NOMO-1 (cell line): ENCODE measurements around the gene DNAJB6.

Experiments
- DNase-seq, 2 experiments: peaks; one replicate each; lab custom pipeline; 2025; ENCODE audit not compliant: unreplicated experiment in 2 of 2; lab: John Stamatoyannopoulos, UW

The DNAJB6 gene

DNA sequence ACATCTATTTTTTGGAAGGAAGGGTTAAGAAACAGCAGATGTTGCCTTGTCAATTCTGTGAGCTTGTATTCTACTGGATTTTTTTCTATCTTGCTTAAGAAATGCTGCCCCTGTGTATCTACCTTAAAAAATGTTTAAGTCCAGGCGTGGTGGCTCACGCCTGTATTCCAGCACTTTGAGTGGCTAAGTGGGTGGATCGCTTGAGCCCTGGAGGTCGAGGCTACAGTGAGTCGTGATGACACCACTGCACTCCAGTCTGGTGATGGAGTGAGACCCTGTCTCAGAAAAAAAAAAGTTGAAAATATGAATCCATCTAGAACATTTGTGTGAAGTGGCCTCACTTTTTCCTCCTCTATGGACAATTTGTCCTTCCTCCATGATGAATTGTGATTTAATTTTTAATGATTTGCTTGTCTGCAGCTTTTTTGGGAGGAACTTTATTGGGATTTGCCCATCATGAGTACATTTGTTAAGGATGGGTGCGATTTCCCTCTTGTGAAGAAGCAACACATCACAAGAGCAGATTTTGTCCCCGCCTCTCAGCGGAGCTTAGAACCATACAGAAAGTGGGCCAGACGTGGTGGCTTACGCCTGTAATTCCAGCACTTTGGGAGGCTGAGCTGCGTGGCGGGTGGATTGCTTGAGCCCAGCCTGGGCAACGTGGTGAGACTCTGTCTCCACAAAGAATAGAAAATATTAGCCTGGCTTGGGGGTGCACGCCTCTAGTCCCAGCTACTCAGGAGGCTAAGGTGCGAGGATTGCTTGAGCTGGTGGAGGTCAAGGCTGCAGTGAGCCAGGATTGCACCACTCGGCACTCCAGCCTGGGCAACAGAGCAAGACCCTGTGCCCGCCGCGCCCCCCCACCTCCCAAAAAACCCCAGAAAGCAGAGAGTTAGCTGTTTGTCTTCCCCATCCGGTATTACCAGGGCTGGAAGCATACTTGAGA lies 57.7 kb downstream of the DNAJB6 start:
- no peak for DNase-seq

DNA sequence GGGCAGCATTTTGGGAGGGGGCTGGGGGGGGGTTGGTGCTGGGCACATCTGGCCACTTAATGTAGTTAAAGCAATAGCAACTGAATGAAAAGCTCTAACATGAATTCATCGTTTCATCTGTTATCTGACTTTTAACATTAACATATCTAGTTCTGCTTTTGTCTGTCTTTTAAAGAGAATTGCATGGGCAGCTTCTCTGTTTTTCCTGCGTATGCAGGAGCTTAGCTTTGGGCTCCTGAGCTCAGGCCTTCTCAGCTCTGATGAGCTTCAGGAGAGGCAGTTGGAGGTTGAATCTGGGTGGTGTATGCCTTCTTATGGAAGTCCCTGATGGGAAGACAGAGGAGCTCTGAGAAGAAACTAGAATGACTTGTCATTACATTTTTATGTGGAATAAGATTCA lies 58.4 kb downstream of the DNAJB6 start:
- DNase-seq, result no peak

DNA sequence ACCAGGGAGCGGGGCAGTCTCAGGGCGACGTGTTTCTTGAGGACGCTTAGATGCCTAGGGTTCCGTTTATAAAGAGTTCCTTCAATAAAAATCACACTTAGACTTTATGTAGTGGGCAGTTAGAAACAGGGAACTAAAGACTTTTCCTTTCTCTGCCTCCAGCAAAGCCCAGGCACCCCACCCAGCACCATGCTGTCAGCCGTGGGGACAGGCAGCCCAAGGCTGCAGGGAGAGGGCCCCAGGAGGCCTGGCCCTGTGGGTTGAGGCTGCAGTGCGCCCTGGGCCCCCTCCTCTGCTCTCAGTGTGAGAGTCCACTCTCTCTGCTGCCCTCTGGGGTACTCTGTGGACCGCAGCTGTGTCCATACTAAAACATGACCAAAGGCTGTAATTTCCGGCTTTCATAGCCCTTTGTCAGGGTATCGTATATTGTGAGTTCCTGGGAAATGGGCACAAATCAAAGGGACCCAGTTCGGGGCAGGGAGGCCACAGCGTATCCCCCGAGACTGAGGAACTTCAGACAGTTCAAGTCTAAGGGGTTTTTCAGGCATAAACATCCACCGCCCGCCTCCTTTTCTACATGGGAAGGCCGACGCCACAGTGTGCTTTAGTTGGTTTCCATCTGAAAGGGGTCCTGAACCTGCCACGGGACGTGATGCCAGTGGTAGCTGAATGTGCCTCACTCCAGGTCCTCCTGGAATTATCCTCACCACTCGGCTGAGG lies 59.7 kb downstream of the DNAJB6 start:
- no peak for DNase-seq

DNA sequence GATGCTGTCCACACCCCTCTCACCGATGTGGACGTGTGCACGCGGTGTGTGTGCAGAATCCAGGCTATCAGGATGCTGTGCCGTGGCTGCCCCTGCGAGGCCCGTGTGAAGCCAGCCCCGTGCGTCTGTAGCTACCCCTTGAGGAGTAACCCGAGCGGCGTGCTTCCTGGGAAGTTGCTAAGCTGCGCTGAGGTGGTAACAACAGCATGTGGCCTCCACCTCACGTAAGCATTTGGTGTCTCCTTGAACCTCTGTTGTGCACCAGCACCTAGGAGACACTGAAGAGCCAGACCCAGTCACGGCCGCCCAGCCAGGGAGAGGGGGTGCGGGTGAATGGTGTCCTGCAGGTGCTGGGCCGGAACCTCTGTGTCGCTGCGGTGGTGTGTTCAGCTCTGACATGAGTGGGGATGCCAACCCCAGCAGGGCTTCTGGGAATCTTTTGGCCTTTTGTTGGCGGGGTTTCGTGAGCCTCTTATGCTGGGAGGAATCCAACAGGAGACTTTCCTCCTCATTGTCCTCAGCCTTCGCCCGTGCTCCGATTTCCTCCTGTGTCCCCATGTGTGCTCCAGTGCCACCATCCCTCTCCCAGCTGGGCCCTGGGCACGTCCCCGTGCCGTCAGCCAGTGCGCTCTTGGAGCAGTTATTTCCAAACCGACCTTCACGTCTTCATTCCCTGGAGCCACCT lies 60.4 kb downstream of the DNAJB6 start:
- DNase-seq, result no peak

DNA sequence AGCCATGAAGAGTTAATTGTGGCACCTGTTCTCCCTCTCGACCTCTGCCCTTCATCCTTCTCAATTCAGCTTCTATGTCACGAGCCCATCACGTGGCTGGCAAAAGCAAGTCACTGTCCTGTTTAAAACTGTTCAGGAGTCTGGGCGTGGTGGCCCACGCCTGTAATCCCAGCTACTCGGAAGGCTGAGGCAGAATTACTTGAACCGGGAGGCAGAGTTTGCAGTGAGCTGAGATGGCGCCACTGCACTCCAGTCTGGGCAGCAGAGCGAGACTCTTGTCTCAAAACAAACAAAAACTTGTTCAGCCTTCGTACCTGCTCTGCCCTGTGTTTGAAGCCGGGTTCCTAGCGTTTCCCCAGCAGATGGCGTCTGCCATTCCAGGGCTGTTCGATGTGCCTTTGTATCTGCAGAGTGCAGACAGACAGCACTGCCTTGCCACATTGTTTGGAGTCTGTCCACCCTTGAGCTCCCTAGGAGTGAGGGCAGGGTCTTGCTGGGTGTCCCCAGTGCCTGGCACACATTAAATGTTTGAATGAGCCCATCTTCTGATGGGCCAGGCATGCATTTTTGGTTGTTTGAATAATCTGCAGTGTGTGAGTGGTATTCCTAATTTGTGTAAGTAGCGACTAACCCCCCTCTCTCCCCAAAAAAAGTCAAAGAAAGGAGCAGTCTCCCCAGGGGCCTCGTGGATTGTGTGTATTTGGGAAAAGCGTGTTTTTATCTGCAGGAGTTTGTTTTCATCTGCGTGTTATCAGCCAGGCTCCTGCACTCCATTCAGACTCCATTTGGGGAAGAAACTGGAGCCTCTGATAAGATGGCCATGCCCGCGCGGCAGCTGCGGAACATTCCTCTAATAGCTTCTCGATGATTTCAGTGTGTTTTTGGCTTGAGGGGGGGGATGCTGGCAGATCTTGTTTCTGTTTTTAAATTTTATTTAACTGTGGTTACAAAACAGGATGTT lies 61.2 kb downstream of the DNAJB6 start:
- DNase-seq, result peak; percentile 0 to 3

DNA sequence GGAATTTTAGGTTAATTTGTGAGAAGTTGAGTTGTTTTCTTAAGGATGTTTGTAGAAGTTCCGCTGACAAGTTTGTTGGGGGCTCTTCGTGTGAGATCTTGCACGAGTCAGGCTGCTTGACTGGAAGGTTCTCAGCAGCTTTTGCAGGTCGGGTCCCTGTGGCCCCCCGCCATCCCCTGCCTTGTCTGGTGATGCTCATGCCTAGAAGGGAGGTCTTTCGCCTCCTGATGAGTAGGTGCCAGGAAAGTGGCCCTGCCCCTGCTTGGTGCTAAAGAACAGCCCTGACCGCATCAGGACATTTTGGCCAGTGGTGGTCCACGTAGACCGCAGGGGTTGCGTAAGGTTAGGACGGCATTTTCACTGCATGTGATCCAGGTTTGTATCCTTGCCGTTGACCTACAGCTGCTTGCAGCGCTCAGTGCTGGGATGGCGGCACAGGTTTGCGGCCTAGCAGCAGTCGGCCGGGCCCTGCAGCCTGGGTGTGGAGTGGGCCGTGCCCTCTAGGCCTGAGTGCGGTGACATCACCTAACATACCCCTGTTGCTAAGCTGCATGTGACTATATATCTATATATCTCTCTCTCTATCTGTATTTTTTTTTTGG lies 62.4 kb downstream of the DNAJB6 start:
- no peak for DNase-seq

DNA sequence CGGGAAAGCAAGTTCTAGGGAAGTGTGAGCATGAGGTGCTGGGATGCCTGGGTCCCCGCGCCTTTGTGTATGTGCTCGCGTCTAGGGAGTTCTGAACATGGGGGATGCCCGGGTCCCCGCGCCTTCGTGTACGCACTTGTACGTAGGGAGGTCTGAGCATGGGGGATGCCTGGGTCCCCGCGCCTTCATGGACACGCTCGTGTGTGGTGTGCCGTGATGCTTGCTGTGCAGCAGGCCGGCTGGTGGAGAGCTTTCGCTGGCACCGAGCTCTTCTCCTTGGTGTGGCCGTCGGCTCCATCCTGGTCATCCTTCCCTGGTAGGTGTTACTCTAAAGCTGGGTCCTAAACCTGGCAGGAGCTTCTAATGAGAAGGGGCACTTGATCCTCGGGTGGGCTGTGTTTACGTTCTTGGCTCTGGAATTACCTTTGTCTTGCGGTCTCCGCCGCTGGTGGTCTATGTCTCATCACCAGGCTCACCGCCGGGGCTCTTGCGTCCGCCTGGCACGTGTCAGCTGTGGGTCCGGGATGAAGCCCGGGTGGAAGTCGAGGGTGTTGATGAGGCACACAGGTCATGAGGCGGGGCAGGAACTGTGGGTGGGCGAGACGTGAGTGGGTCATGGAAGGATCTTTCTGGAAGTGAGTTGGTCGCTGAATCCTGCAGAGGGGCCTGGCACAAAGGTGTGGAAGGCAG lies 63.5 kb downstream of the DNAJB6 start:
- DNase-seq, result no peak

DNA sequence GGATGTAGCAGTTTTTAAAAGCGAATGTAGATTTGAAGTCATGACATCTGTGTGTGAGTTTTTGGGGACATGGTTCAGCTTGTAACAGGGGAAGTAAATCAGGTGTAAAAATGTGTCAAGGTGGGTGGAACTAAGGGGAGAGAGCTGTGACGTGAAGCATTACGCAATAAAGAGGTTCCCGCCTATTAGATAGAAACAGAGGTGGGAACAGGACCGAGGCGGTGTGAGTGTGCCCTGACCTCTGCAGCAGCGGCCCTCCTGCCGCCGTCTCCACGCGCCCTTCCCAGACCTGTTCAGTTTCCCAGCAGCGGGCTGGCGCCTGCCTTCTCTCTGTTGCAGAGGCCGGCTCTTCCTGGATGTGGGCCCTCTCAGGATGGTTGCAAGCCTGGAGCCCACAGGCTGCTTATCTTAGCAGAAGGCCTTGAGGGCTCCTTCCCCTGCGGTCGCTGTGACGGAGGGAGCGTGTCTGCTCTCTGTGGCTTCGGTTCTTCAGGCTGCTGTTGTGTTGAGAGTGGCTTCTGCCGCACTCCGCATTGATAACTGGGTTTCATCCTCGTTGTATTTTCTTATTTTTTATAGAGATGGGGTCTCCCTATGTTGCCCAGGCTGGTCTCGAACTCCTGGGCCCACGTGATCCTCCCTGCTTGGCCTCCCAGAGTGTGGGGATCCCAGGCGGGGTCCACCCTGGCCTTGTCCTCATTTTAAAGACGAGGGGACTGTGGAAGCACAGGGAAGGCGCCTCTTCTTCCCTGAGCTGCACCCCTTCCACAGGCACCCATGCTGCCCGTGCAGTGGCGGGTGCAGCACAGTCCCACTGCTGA lies 65.0 kb downstream of the DNAJB6 start:
- no peak for DNase-seq

DNA sequence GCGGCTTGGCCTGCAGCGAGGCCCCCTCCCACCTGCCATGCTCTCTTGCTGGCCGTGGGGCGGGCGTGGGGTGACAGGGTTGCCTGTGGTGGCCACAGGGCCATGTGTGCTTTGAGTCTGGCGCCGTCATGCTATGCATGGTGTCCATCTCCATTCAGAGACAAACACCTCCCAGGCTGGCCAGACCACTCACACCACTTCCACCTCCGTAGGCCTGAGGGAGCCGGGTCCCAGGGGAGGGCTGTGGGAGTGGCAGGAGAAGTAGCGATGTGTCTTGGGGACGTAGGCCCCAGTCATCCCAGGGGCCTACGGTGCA lies 65.5 kb downstream of the DNAJB6 start:
- no peak for DNase-seq

DNA sequence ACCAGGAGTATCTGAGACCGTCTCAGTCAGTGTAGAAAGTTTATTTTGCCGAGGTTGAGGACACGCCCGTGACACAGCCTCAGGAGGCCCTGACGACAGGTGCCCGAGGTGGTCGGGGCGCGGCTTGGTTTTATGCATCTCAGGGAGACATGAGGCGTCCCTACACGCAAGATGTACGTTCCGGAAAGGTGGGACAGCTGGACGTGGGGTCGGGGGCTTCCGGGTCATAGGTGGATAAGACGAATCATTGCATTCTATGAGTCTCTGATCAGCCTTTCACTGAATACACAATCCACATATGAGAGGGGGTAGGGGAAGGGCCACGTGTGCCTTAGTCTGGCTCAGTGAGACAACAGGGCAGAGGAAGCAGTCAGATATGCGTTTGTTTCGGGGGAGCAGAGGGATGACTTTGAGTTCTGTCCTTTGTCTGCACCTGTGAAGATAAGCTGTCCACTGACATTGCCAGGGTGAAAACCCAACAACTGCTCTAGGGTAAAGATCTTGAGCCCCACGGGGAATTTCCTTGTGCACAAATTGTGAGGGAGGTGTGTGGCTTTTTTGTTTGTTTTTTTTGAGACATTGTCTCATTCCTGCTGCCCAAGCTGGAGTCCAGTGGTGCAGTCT lies 66.2 kb downstream of the DNAJB6 start:
- no peak for DNase-seq

DNA sequence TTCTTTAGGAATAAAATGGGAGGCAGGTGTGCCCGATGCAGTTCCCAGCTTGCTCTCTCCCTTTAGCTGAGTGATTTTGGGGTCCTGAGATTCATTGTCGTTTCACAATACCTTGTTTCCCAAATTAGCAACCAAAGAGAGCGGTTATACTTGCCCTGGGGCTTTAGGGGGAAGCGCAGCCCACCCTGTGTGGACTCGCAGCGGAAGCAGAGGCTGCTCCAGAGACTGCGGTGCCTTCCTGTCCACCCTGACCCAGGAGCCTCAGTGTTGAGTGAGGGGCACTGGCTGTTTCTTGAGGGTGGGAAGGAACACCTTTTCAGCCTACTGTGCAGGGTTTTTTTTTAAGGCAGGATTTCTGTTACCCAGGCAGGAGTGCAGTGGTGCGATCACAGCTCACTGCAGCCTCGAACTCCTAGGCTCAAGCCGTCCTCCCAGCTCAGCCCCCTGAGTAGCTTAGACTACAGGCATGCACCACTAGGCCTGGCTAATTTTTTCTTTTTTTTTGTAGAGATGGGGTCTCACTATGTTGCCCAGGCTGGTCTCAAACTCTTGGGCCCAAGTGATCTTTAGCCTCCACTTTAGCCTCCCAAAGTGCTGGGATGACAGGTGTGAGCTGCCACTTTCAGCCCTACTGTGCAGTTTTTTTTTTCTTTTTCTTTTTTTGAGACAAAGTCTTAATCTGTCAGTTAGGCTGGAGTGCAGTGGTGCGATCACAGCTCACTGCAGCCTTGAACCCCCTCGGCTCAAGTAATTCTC lies 67.0 kb downstream of the DNAJB6 start:
- DNase-seq, result no peak

DNA sequence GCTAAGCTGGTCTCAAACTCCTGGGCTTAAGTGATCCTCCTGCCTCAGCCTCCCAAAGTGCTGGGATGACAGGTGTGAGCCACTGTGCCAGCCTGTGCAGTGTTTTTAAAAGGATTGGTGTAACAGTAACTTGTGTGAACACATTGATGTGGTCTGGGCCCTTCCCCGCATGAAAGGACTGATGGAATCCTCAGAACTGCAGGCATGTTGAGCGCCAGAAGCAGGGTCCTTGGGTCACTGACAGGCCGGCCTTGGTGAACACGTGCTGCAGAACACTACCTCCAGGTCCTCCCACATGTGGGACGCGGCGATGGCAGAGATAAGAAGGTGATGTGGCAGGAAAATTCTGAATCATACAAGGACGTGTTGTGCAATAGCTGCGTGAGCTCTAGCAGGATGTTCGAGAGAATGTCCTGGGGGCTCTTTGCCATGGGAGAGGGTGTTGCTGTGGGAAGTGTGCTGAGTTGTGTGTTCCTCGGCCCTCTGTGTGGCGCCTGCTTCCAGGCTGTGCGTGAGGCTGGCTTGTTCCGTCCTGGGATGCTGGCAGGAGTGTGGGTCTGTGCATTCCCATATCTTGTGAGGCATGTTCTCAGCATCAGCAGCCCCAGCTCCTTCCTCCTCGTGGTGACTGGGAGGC lies 68.2 kb downstream of the DNAJB6 start:
- DNase-seq, result no peak

DNA sequence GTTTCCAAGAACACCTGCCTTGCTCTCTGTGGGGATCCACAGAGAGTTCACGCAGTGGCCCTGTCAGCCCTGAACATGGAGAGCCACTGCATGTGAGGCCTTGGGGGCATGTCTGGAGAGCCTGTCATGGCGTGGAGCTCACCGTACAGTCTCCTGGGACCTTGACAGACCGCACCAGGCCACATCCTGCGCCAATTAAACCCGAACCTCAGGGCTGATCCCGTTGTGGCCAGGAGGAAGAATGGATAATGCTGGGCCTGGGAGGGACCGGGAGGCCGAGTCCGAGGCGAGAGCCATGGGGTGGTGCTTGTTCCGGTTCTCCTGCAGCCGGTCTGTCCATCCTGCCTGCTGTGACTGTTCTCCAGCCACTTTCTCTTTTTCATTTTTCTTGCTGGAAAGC lies 68.7 kb downstream of the DNAJB6 start:
- DNase-seq, result no peak

DNA sequence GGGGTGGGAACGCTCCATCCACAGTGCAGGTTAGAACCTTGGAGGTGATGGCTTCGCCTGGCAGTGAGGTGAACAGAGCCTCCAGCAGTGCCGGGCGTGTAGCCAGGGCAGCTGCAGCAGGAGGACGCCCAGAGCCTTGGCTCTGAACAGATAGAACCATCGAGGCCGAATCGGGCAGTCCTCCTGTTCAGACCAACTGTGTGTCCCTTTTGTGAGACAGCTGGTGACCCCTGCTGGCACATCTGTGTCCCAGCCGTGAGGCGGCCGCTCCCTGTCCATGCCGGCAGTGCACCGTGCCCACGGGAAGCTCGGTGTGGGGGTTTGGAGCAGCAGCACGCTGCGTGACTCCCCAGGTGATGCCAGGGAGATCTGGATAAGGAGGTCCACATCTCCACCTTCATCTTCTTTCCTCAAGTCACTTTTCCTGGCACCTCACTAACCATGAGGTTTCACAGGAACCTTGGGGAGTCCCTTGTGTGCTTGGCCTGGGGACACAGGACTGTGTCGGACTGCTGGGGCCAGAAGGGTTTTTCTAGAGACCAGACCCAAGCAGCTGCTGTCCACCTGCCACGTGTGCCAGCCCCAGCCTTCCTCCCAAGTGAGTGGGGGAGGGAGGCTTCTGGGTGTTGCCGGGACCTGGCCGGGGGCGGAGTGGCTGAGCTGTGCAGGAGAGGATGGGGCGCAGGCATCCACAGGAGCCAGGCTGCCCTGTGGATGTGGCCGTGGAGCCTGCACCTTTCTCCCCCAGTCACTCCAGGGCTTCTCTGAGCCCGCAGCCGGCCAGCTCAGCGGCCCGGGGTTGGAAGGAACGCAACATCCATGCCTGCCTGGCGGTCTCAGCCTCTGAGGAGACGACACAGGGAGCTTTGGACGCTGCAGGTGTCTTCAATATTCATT lies 69.4 kb downstream of the DNAJB6 start:
- no peak for DNase-seq

DNA sequence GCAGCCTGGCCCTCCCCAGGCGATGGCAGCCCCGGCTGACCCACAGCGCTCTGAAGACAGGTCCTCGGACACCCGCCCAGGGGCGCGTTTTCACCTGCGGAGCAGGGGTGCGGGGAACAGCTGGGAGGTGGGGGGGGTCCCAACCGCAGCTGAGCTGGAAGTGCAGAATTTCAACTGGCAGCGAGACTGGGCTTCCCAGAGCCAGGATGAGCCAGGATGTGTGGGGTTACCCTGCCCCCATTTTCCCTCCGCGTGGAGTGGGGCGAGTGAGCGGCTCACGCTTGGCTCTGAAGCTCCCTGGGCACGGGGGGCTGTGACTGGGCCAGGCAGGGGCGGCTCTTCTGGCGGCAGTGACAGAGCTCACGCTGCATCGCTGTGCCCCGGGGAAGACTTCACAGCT lies 70.2 kb downstream of the DNAJB6 start:
- DNase-seq, result no peak
